Caco-2 (cell line): ENCODE results near the gene SLC35G2. TPM values are rescaled to one million over a fixed set of nuclear protein-coding genes. Genes with fewer than 3 reads are reported as not detected.

Experiments used
- BruUV-seq: library from RNA; stranded (reverse); fragments of 400-500 nt; replicated peaks from 2 replicates; lab custom pipeline; 2021; lab: Mats Ljungman, UMichigan
- CTCF ChIA-PET: fragments of 300-600 bp; sonication (Branson Sonifier 250); formaldehyde crosslinking; loops from one replicate; lab custom pipeline; 2022; ENCODE audit warnings: antibody characterized with exemption; lab: Charles Lee
- POLR2A ChIA-PET: fragments of 300-600 bp; sonication (Branson Sonifier 250); formaldehyde crosslinking; loops from one replicate; lab custom pipeline; 2022; ENCODE audit warnings: antibody characterized with exemption; lab: Charles Lee
- DNase-seq, 2 experiments: peaks; one replicate each; pipeline versions ENCODE4 v3.0.0 to v3.0.0-alpha.2; 2020 to 2022
- H3K27me3 ChIP-seq: replicated peaks from 2 replicates; pipeline ENCODE4 v1.6.0; 2011; ENCODE audit warnings: low read length; ENCODE audit not compliant: control insufficient read depth, insufficient read depth
- H3K36me3 ChIP-seq: 2 replicates; pipeline ENCODE4 v1.5.1; 2011; ENCODE audit warnings: low read length; ENCODE audit not compliant: control insufficient read depth, insufficient read depth
- H3K4me1 ChIP-seq: fragments of 250-450 bp; sonication (Bioruptor Pico); 2 replicates; pipeline ENCODE4 v1.5.1; 2020; ENCODE audit warnings: mild to moderate bottlenecking
- H3K4me3 ChIP-seq: 2 replicates; pipeline ENCODE4 v1.5.1; 2011; ENCODE audit warnings: low read depth, mild to moderate bottlenecking, control low read depth, low read length
- H3K9me3 ChIP-seq: fragments of 250-450 bp; sonication (Bioruptor Pico); 2 replicates; pipeline ENCODE4 v1.5.1; 2020; ENCODE audit warnings: mild to moderate bottlenecking, moderate library complexity
- H3K27ac Mint-ChIP-seq: one replicate; pipeline ENCODE4 v1.8.0; 2022; ENCODE audit warnings: mixed read lengths; ENCODE audit not compliant: unreplicated experiment
- H3K27me3 Mint-ChIP-seq: one replicate; pipeline ENCODE4 v1.8.0; 2022; ENCODE audit warnings: mixed read lengths; ENCODE audit not compliant: insufficient read depth, unreplicated experiment
- H3K36me3 Mint-ChIP-seq: one replicate; pipeline ENCODE4 v1.8.0; 2022; ENCODE audit warnings: mild to moderate bottlenecking, mixed read lengths; ENCODE audit not compliant: insufficient read depth, unreplicated experiment
- H3K4me1 Mint-ChIP-seq: one replicate; pipeline ENCODE4 v1.8.0; 2022; ENCODE audit warnings: low read depth, mixed read lengths; ENCODE audit not compliant: unreplicated experiment
- H3K4me3 Mint-ChIP-seq: one replicate; pipeline ENCODE4 v1.8.0; 2022; ENCODE audit warnings: mild to moderate bottlenecking, moderate library complexity, mixed read lengths; ENCODE audit not compliant: unreplicated experiment
- H3K9me3 Mint-ChIP-seq: one replicate; pipeline ENCODE4 v1.8.0; 2022; ENCODE audit warnings: mixed read lengths; ENCODE audit not compliant: unreplicated experiment
- intact Hi-C: fragments of 100-400 bp; cut with micrococcal nuclease; formaldehyde crosslinking; loops from one replicate; pipeline ENCODE4 v1.10.0; 2022; ENCODE audit not compliant: unreplicated experiment
- total RNA-seq: library from RNA; stranded (reverse); gene quantifications from 2 replicates; pipeline ENCODE4 v1.2.3, GENCODE V29; 2022
- TF ChIP-seq, protein P1 (sequence below), 2 experiments: fragments of 200-600 bp in 1 of 2; IDR thresholded peaks; 1 replicate in 1 of 2; 2 replicates in 1 of 2; pipeline versions ENCODE4 v1.5.1 to v1.8.0; 2011 to 2022; ENCODE audit warnings: antibody characterized with exemption in 1 of 2, control low read depth in 1 of 2, inconsistent platforms in 1 of 2, low read depth in 1 of 2, low read length in 1 of 2, mild to moderate bottlenecking in 1 of 2, moderate library complexity in 1 of 2; ENCODE audit not compliant: insufficient read depth in 1 of 2, severe bottlenecking in 1 of 2, unreplicated experiment in 1 of 2

The SLC35G2 gene
- total RNA-seq, 1 experiment from 2014 or later: 4.2 TPM

DNA sequence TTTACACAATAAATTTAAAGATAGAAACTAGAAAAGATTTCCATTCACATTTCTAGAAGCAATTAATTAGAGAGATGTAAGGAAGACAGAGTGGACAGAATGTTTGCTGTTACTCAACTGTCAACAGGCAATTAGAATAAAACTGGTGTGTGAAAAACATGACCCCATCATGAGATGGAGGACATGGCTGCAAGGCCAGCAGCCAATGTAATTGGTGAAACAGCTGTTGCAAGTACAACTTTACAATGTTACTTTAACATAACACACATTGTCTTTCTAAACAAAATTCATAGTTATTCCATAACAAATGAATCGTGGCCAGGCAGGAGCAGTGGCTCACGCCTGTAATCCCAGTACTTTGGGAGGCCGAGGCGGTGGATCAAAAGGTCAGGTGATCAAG, 38.2 kb upstream of the SLC35G2 start:
- CTCF ChIA-PET: interaction anchor here (1.6 kb wide), 1 partner anchor 28 kb away, joined by 4 read pairs; the partner anchor contains the start of gene STAG1
- POLR2A ChIA-PET: no interaction called here

DNA sequence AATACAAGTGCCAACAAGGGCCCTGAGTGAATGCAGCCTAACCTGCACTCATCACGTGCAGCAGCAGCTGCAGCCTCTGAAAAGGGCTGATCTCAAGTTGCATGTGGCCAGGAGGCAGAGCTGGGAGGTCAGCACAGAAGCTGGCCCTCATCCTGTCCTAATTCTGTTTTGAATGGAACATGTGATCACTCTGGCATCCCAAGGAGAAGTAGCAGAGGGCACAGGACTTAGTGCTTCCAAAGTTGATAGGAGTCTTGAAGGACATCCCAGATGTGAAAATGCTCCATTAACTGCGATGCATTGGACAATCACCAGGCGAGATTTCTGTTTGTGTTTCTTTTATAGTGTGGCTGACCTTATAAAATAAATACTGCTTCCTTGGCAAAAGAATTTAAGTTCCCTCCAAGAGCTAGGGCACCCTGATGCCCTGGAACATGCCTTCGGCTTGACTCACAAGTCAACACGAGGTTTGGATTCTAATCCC, 35.2 kb upstream of the SLC35G2 start:
- TF ChIP-seq, protein P1, sequence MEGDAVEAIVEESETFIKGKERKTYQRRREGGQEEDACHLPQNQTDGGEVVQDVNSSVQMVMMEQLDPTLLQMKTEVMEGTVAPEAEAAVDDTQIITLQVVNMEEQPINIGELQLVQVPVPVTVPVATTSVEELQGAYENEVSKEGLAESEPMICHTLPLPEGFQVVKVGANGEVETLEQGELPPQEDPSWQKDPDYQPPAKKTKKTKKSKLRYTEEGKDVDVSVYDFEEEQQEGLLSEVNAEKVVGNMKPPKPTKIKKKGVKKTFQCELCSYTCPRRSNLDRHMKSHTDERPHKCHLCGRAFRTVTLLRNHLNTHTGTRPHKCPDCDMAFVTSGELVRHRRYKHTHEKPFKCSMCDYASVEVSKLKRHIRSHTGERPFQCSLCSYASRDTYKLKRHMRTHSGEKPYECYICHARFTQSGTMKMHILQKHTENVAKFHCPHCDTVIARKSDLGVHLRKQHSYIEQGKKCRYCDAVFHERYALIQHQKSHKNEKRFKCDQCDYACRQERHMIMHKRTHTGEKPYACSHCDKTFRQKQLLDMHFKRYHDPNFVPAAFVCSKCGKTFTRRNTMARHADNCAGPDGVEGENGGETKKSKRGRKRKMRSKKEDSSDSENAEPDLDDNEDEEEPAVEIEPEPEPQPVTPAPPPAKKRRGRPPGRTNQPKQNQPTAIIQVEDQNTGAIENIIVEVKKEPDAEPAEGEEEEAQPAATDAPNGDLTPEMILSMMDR (IDR thresholded peaks at IDR 0.05; ENCODE audit: insufficient read depth in 1 of 2, low read depth in 1 of 2, low read length in 1 of 2, severe bottlenecking in 1 of 2, unreplicated experiment in 1 of 2): no peak
- POLR2A ChIA-PET: no interaction called here

More for the DNA sequence above, 38.2 kb upstream of the SLC35G2 start:
- Mint-ChIP-seq H3K4me1 (peaks cover 13% of the 10 kb centered on the region), H3K4me3 (no peak overlapping the region), H3K27ac (no peak overlapping the region), H3K9me3 (no peaks in the 10 kb centered on the region), H3K27me3 (no peaks in the 10 kb centered on the region), H3K36me3 (no peaks in the 10 kb centered on the region)
- Histone ChIP-seq H3K36me3 (no peaks in the 10 kb centered on the region), H3K27me3 (no peaks in the 10 kb centered on the region), H3K4me1 (peaks cover 33% of the 10 kb centered on the region), H3K4me3 (no peak overlapping the region), H3K9me3 (no peaks in the 10 kb centered on the region)
- TF ChIP-seq, protein P1 (IDR thresholded peaks at IDR 0.05; ENCODE audit: insufficient read depth in 1 of 2, low read depth in 1 of 2, low read length in 1 of 2, severe bottlenecking in 1 of 2, unreplicated experiment in 1 of 2): no peak
- DNase-seq: no peak
- no TSS peak for BruUV-seq
- intact Hi-C loops: loop anchor here (5.0 kb wide), 1 partner anchor 37 kb away; the partner anchor contains the start of gene SLC35G2

DNA sequence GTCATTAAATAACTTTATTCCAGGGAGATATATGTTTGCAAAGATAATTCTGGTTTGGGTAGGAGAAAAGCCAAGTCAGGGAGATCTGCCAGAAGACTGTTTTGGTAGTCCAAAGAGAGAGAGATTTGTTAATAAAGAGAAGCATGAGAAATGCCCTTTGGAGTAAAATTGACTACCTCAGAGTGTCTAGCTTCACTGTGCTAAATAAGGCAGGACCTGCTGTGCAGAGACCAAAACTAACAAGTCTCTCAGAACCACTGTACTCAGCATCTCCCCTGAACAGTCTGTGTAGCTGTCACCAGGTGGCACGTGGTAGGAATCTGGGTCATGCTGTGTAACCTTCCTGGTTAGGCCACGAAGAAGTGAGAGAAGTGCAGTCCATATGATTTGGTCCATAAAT, 31.6 kb upstream of the SLC35G2 start:
- Histone ChIP-seq H3K4me1 (peaks cover 21% of the 10 kb centered on the region), H3K4me3 (no peak overlapping the region), H3K36me3 (no peaks in the 10 kb centered on the region), H3K9me3 (no peaks in the 10 kb centered on the region), H3K27me3 (no peaks in the 10 kb centered on the region)
- CTCF ChIA-PET: no interaction called here
- TF ChIP-seq, protein P1 (IDR thresholded peaks at IDR 0.05; ENCODE audit: insufficient read depth in 1 of 2, low read depth in 1 of 2, low read length in 1 of 2, severe bottlenecking in 1 of 2, unreplicated experiment in 1 of 2): no peak
- peak overlapping the region; percentile 88 for H3K27ac Mint-ChIP-seq
- DNase-seq: no peak
- no peak overlapping the region for H3K4me3 Mint-ChIP-seq
- H3K4me1 Mint-ChIP-seq: peaks cover 14% of the 10 kb centered on the region
- H3K27me3 Mint-ChIP-seq: no peaks in the 10 kb centered on the region
- BruUV-seq: no TSS peak
- POLR2A ChIA-PET: interaction anchor here (0.5 kb wide), 1 partner anchor 591 kb away, joined by 4 read pairs; the partner anchor contains the start of gene MSL2
- intact Hi-C loops: no loop called here
- no peaks in the 10 kb centered on the region for H3K9me3 Mint-ChIP-seq
- H3K36me3 Mint-ChIP-seq: no peaks in the 10 kb centered on the region

More for the DNA sequence above, 35.2 kb upstream of the SLC35G2 start:
- Histone ChIP-seq H3K4me1 (peaks cover 37% of the 10 kb centered on the region), H3K9me3 (no peaks in the 10 kb centered on the region), H3K27me3 (no peaks in the 10 kb centered on the region), H3K36me3 (no peaks in the 10 kb centered on the region), H3K4me3 (no peak overlapping the region)
- Mint-ChIP-seq H3K36me3 (no peaks in the 10 kb centered on the region), H3K9me3 (no peaks in the 10 kb centered on the region), H3K27me3 (no peaks in the 10 kb centered on the region), H3K27ac (no peak overlapping the region), H3K4me1 (peaks cover 21% of the 10 kb centered on the region), H3K4me3 (no peak overlapping the region)
- BruUV-seq: no TSS peak
- CTCF ChIA-PET: no interaction called here
- intact Hi-C loops: loop anchor here (5.0 kb wide), 1 partner anchor 34 kb away; the partner anchor contains the start of gene SLC35G2
- DNase-seq: no peak
